Measurements from ENCODE around the gene RAMP3. TPM values are rescaled to one million over a fixed set of nuclear protein-coding genes. Genes with fewer than 3 reads are reported as not detected.

Gene RAMP3
- total and polyA plus RNA-seq, 7 donors: 2.5 to 57.8 (median 26.0) TPM

GRCh38 chr7:45221896-45222604 lies 64.5 kb downstream of the RAMP3 start:
- Histone ChIP-seq H3K4me3 (no peak overlapping the region), H3K4me1 (no peaks in the 10 kb centered on the region), H3K9me3 (no peaks in the 10 kb centered on the region), H3K36me3 (no peaks in the 10 kb centered on the region), H3K27me3 (peaks cover 0 to 10% (median 0%) of the 10 kb centered on the region in 3 donors), H3K27ac (no peak overlapping the region)
- DNase-seq: no peak
- 82 to 87% methylated on average over 7 of the region's 7 CpGs for WGBS, 2 donors
- intact Hi-C loops (cut with DNase I): no loop called here
- TF ChIP-seq POLR2A (IDR thresholded peaks at IDR 0.05) (no peak), CTCF (IDR thresholded peaks at IDR 0.05) (no peak), POLR2AphosphoS5 (IDR thresholded peaks at IDR 0.05) (no peak), EP300 (IDR thresholded peaks at IDR 0.05) (no peak)

DNA sequence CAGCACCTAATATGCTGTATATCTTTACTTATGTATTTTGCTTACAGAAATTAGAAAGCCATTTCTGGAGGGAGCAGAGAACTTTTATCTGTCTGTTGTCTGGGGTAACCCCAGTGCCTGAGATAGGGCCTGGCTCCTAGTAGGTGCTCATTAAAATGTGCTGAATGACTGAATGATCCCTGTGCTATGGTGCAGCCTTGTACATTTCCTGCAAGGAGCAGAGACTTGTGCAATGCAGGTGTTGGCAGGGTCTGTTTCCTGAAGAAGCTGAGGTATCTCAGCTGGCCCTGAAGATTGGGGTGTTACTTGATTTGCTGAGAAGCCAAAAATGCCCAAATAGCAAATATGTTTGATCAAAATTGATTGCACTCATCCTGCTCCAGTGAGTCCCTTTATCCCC lies 65.5 kb downstream of the RAMP3 start:
- no peaks in the 10 kb centered on the region for H3K9me3 ChIP-seq
- no peak overlapping the region for H3K4me3 ChIP-seq
- TF ChIP-seq POLR2A (IDR thresholded peaks at IDR 0.05) (no peak), POLR2AphosphoS5 (IDR thresholded peaks at IDR 0.05) (no peak), CTCF (IDR thresholded peaks at IDR 0.05) (no peak), EP300 (IDR thresholded peaks at IDR 0.05) (no peak)
- no peaks in the 10 kb centered on the region for H3K4me1 ChIP-seq
- intact Hi-C loops (cut with DNase I): no loop called here
- no peaks in the 10 kb centered on the region for H3K36me3 ChIP-seq
- peaks cover 0 to 4% (median 0%) of the 10 kb centered on the region in 3 donors for H3K27me3 ChIP-seq
- H3K27ac ChIP-seq: no peak overlapping the region
- DNase-seq: no peak

DNA sequence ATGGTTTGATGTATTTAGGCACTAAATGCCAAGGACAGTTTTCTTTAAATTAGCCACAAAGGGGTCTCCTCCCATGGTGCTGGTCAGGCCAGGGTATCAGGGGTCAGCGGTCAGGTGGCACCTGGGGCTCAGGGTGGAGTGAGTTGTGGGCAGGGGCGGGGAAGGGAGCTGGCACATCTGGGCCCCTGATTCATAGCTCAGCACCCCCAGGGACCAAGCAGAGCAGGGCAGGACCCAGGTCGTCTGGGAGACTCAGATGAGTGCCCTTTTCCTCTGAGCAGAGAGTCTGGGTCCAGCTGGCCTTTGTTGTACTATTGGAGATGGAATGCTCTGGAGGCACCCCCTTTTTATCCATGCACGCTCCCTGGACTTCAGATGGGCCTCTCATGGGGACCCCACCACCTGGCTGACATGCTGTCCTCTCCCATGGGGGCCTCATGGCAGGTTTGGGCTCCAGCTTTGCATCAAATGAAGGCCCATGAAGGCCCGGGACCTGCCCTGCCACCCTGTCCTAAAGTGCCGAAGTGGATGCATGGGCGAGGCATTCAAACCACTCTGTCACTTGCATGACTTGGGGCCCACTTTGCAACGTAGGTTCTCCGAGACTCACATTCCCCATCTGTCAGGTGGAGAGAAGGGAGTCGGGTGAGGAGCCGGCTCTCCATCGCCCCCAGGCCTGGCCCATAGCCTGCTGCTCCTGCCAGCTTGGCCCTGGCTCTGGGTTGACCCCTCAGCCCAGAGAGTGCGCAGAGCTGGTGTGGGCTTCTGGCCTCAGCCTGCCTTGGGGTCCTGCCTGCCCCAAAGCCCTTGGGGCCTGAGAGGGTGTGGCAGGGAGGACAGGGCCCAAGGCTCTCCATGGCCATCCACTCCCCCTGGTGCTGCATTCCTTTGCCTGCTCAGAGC lies 66.4 kb downstream of the RAMP3 start:
- Histone ChIP-seq H3K4me1 (no peaks in the 10 kb centered on the region), H3K27me3 (peaks cover 0 to 4% (median 0%) of the 10 kb centered on the region in 3 donors), H3K27ac (no peak overlapping the region), H3K9me3 (no peaks in the 10 kb centered on the region), H3K4me3 (no peak overlapping the region), H3K36me3 (no peaks in the 10 kb centered on the region)
- no peak for DNase-seq
- intact Hi-C loops (cut with DNase I): no loop called here
- TF ChIP-seq POLR2AphosphoS5 (IDR thresholded peaks at IDR 0.05) (no peak), EP300 (IDR thresholded peaks at IDR 0.05) (no peak), CTCF (IDR thresholded peaks at IDR 0.05) (no peak), POLR2A (IDR thresholded peaks at IDR 0.05) (no peak)
- 82 to 85% methylated on average over 13 of the region's 13 CpGs for WGBS, 2 donors

- 10 to 16% methylated on average over 3 of the region's 3 CpGs for WGBS, 2 donors
- H3K27me3 ChIP-seq: peaks cover 0 to 6% (median 0%) of the 10 kb centered on the region in 3 donors
- no peak overlapping the region for H3K4me3 ChIP-seq
- intact Hi-C loops (cut with DNase I): no loop called here
- no peak overlapping the region for H3K27ac ChIP-seq
- H3K9me3 ChIP-seq: no peaks in the 10 kb centered on the region
- H3K4me1 ChIP-seq: no peaks in the 10 kb centered on the region
- DNase-seq: no peak
- H3K36me3 ChIP-seq: no peaks in the 10 kb centered on the region
- no peak for TF ChIP-seq POLR2AphosphoS5 (IDR thresholded peaks at IDR 0.05)
- no peak for TF ChIP-seq EP300 (IDR thresholded peaks at IDR 0.05)
- TF ChIP-seq POLR2A (IDR thresholded peaks at IDR 0.05): no peak
- no peak for TF ChIP-seq CTCF (IDR thresholded peaks at IDR 0.05)
These were observed 67.2 kb downstream of the RAMP3 start for GRCh38 chr7:45224832-45225231.
